ENCODE measurements around the gene TLCD2. TPM values are rescaled to one million over a fixed set of nuclear protein-coding genes. Genes with fewer than 3 reads are reported as not detected.

Gene TLCD2
- polyA plus RNA-seq, 1 experiment = 2.5 TPM

DNA sequence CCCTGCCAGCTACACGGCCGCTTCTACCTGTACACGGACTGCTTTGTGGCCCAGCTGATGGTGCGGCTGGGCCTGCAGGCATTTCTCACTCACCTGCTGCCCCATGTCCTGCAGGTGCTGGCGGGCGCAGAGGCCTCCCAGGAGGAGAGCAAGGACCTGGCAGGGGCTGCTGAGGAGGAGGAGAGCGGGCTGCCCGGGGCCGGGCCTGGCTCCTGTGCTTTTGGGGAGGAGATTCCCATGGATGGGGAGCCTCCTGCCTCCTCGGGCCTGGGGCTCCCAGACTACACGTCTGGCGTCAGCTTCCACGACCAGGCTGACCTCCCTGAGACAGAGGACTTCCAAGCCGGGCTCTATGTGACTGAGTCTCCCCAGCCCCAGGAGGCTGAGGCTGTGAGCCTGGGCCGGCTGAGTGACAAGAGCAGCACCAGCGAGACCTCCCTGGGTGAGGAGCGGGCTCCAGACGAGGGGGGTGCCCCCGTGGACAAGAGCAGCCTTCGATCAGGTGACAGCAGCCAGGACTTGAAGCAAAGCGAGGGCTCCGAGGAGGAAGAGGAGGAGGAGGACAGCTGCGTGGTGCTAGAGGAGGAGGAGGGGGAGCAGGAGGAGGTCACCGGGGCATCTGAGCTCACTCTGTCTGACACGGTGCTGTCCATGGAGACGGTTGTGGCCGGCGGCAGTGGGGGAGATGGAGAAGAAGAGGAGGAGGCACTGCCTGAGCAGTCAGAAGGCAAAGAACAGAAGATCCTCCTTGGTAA is 17.9 kb upstream of the TLCD2 start:
- CTCF ChIA-PET = interaction anchor here (0.5 to 2.9 kb wide), 3 partner anchors 54 to 89 kb away, joined by 3 to 10 read pairs (median 3); no protein-coding TSS in a partner anchor

DNA sequence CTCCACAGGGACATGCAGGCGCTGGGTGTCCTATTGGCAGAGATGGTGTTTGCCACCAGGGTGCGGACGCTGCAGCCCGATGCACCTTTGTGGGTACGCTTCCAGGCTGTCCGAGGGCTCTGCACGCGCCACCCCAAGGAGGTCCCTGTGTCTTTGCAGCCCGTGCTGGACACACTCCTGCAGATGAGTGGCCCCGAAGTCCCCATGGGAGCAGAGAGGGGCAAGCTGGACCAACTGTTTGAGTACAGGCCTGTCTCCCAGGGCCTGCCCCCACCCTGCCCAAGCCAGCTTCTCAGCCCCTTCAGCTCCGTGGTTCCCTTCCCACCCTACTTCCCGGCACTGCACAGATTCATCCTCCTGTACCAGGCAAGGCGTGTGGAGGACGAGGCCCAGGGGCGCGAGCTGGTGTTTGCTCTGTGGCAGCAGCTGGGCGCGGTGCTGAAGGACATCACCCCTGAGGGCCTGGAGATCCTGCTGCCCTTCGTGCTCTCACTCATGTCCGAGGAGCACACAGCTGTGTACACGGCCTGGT is 17.1 kb upstream of the TLCD2 start:
- ChIA-PET CTCF (interaction anchor here (1.1 to 2.9 kb wide), 3 partner anchors 9 to 57 kb away, joined by 3 to 10 read pairs (median 3); no protein-coding TSS in a partner anchor), POLR2A (no interaction called here)
- DNase-seq (ENCODE audit: low read depth) = no peak
- Histone ChIP-seq H3K4me3 (ENCODE audit: low read depth, low read length) (no peak overlapping the region), H3K27me3 (ENCODE audit: control insufficient read depth, insufficient read depth, low read length) (no peaks in the 10 kb centered on the region), H3K36me3 (ENCODE audit: control insufficient read depth, insufficient read depth, low read length) (peaks cover 17% of the 10 kb centered on the region)
- TF ChIP-seq, protein P1, sequence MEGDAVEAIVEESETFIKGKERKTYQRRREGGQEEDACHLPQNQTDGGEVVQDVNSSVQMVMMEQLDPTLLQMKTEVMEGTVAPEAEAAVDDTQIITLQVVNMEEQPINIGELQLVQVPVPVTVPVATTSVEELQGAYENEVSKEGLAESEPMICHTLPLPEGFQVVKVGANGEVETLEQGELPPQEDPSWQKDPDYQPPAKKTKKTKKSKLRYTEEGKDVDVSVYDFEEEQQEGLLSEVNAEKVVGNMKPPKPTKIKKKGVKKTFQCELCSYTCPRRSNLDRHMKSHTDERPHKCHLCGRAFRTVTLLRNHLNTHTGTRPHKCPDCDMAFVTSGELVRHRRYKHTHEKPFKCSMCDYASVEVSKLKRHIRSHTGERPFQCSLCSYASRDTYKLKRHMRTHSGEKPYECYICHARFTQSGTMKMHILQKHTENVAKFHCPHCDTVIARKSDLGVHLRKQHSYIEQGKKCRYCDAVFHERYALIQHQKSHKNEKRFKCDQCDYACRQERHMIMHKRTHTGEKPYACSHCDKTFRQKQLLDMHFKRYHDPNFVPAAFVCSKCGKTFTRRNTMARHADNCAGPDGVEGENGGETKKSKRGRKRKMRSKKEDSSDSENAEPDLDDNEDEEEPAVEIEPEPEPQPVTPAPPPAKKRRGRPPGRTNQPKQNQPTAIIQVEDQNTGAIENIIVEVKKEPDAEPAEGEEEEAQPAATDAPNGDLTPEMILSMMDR (IDR thresholded peaks at IDR 0.05; ENCODE audit: insufficient read depth, low read depth, low read length) = no peak

More for the DNA sequence above, 17.9 kb upstream of the TLCD2 start:
- POLR2A ChIA-PET = no interaction called here
- H3K36me3 ChIP-seq (ENCODE audit: control insufficient read depth, insufficient read depth, low read length) = peaks cover 19% of the 10 kb centered on the region
- DNase-seq (ENCODE audit: low read depth) = no peak
- H3K27me3 ChIP-seq (ENCODE audit: control insufficient read depth, insufficient read depth, low read length) = no peaks in the 10 kb centered on the region
- TF ChIP-seq, protein P1 (IDR thresholded peaks at IDR 0.05; ENCODE audit: insufficient read depth, low read depth, low read length) = no peak
- no peak overlapping the region for H3K4me3 ChIP-seq (ENCODE audit: low read depth, low read length)

DNA sequence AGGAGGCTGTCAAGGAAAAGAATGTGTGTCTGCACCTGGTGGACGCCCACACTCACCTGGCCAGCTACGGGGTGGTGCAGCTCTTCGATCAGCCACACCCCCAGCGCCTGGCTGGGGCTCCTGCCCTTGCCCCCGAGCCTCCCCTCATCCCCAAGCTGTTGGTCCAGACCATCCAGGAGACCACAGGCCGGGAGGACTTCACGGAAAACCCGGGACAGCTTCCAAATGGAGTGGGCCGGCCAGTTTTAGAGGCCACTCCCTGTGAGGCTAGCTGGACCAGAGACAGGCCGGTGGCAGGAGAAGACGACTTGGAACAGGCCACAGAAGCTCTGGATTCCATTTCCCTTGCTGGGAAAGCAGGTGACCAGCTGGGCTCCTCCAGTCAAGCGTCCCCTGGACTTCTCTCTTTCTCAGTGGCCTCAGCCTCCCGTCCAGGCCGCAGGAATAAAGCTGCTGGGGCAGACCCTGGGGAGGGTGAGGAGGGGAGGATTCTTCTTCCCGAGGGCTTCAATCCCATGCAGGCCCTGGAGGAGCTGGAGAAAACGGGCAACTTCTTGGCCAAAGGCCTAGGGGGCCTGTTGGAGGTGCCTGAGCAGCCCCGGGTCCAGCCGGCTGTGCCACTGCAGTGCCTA is 16.6 kb upstream of the TLCD2 start:
- Histone ChIP-seq H3K27me3 (ENCODE audit: control insufficient read depth, insufficient read depth, low read length) (no peaks in the 10 kb centered on the region), H3K36me3 (ENCODE audit: control insufficient read depth, insufficient read depth, low read length) (peaks cover 17% of the 10 kb centered on the region), H3K4me3 (ENCODE audit: low read depth, low read length) (no peak overlapping the region)
- ChIA-PET POLR2A (no interaction called here), CTCF (interaction anchor here (1.1 to 2.9 kb wide), 3 partner anchors 10 to 57 kb away, joined by 3 to 10 read pairs (median 3); no protein-coding TSS in a partner anchor)
- no peak for DNase-seq (ENCODE audit: low read depth)
- TF ChIP-seq, protein P1 (IDR thresholded peaks at IDR 0.05; ENCODE audit: insufficient read depth, low read depth, low read length) = no peak

DNA sequence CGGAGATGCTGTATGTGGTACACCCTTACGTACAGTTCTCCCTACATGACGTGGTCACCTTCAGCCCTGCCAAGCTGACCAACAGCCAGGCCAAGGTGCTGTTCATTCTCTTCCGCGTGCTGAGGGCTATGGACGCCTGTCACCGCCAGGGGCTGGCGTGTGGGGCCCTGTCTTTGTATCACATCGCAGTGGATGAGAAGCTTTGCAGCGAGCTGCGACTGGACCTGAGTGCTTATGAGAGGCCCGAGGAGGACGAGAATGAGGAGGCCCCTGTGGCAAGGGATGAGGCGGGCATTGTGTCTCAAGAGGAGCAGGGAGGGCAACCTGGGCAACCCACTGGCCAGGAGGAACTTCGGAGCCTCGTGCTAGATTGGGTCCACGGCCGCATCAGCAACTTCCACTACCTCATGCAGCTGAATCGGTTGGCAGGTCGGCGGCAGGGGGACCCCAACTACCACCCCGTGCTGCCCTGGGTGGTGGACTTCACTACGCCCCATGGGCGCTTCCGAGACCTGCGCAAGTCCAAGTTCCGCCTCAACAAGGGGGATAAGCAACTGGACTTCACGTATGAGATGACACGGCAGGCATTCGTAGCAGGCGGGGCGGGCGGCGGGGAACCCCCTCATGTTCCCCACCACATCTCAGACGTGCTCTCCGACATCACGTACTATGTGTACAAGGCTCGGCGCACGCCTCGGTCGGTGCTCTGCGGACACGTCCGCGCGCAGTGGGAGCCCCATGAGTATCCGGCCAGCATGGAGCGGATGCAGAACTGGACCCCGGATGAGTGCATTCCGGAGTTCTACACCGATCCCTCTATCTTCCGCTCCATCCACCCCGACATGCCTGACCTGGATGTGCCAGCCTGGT is 15.7 kb upstream of the TLCD2 start:
- POLR2A ChIA-PET = no interaction called here

More for the DNA sequence above, 15.7 kb upstream of the TLCD2 start:
- H3K4me3 ChIP-seq (ENCODE audit: low read depth, low read length) = no peak overlapping the region; the same call in none of the 2 replicates
- DNase-seq (ENCODE audit: low read depth) = no peak
- TF ChIP-seq, protein P1 (IDR thresholded peaks at IDR 0.05; ENCODE audit: insufficient read depth, low read depth, low read length) = no peak
- no peaks in the 10 kb centered on the region for H3K27me3 ChIP-seq (ENCODE audit: control insufficient read depth, insufficient read depth, low read length)
- peaks cover 17% of the 10 kb centered on the region for H3K36me3 ChIP-seq (ENCODE audit: control insufficient read depth, insufficient read depth, low read length)
- CTCF ChIA-PET = interaction anchor here (0.6 to 2.9 kb wide), 4 partner anchors 11 to 103 kb away, joined by 3 to 10 read pairs (median 3); partner anchors contain the start of genes RPA1 and SMYD4

Data from BJ (cell line).